Testis (tissue), 3 donors: Measurements from ENCODE around the gene KRTAP4-9. TPM values are rescaled to one million over a fixed set of nuclear protein-coding genes. Genes with fewer than 3 reads are reported as not detected.

ENCODE experiments used
- DNase-seq: peaks from one replicate; pipeline ENCODE4 v3.0.0-alpha.2; 2019
- H3K27ac ChIP-seq, 2 donors: fragments of 200-600 bp; sonication (generic); one replicate each; pipeline ENCODE4 v1.5.1; 2019
- H3K27me3 ChIP-seq: fragments of 200-600 bp; sonication (generic); one replicate; pipeline ENCODE4 v1.5.1; 2019
- H3K36me3 ChIP-seq: fragments of 200-600 bp; sonication (generic); one replicate; pipeline ENCODE4 v1.5.1; 2017; ENCODE audit warnings: low read depth; ENCODE audit errors: missing control alignments
- H3K4me1 ChIP-seq: fragments of 200-600 bp; sonication (generic); one replicate; pipeline ENCODE4 v1.5.1; 2019
- H3K4me3 ChIP-seq, 2 donors: fragments of 200-600 bp; sonication (generic); one replicate each; pipeline ENCODE4 v1.5.1; 2017 to 2019
- H3K9me3 ChIP-seq: fragments of 200-600 bp; sonication (generic); one replicate; pipeline ENCODE4 v1.5.1; 2017
- CTCF ChIP-seq, 3 experiments: fragments of 450-650 bp in 2 of 3; fragments of 200-600 bp in 1 of 3; sonication (generic) in 1 of 3; IDR thresholded peaks; one replicate each; pipeline ENCODE4 v1.5.1; 2016 to 2019; ENCODE audit warnings: antibody characterized with exemption in 3 of 3, mild to moderate bottlenecking in 2 of 3, moderate library complexity in 1 of 3
- POLR2A ChIP-seq: fragments of 450-650 bp; IDR thresholded peaks from one replicate; pipeline ENCODE4 v1.6.1; 2017; ENCODE audit warnings: antibody characterized with exemption, mild to moderate bottlenecking, moderate library complexity
- WGBS, 2 donors: methylation state at CpG; one replicate each; pipeline ENCODE4 v1.1.5; 2018; 5-methylcytosine and 5-hydroxymethylcytosine counted together
- intact Hi-C: fragments of 100-400 bp; cut with DNase I; formaldehyde crosslinking; loops from one replicate; pipeline ENCODE4 v1.15.1; 2023; ENCODE audit warnings: low total_unique reads
- polyA plus RNA-seq: library from polyadenylated mRNA; stranded (reverse); fragments of 350-450 nt; fragmentation: Illumina TruSeq; extraction: RNeasy Lipid Tissue Mini Kit (QIAGEN cat#74804); gene quantifications from one replicate; pipeline ENCODE4 v1.2.3, GENCODE V29; 2014; ENCODE audit warnings: low read depth, low replicate concordance; ENCODE audit not compliant: insufficient read depth
- total RNA-seq, 2 donors: library from RNA; depleted of rRNA; stranded (reverse); fragments of >200 nt; gene quantifications; one replicate each; pipeline ENCODE4 v1.2.3, GENCODE V29; 2016

The KRTAP4-9 gene
- total and polyA plus RNA-seq, 3 donors from 2014 or later = not detected

- Histone ChIP-seq H3K4me1 (no peaks in the 10 kb centered on the region), H3K27ac (no peak overlapping the region), H3K36me3 (no peaks in the 10 kb centered on the region), H3K4me3 (no peak overlapping the region), H3K9me3 (no peaks in the 10 kb centered on the region), H3K27me3 (no peaks in the 10 kb centered on the region)
- no peak for TF ChIP-seq POLR2A
- intact Hi-C loops = no loop called here
- DNase-seq = no peak
These were observed 37.9 kb upstream of the KRTAP4-9 start for GRCh38 chr17:41067281-41067680.

GRCh38 chr17:41069031-41069430, 36.2 kb upstream of the KRTAP4-9 start:
- intact Hi-C loops = no loop called here
- no peaks in the 10 kb centered on the region for H3K9me3 ChIP-seq
- no peaks in the 10 kb centered on the region for H3K36me3 ChIP-seq
- H3K27me3 ChIP-seq = no peaks in the 10 kb centered on the region
- H3K4me1 ChIP-seq = no peaks in the 10 kb centered on the region
- TF ChIP-seq POLR2A (no peak), CTCF (IDR thresholded peaks at IDR 0.05) (no peak)
- H3K27ac ChIP-seq = no peak overlapping the region
- DNase-seq = no peak
- WGBS, 2 donors = 69 to 90% methylated on average over 3 of the region's 3 CpGs
- no peak overlapping the region for H3K4me3 ChIP-seq

DNA sequence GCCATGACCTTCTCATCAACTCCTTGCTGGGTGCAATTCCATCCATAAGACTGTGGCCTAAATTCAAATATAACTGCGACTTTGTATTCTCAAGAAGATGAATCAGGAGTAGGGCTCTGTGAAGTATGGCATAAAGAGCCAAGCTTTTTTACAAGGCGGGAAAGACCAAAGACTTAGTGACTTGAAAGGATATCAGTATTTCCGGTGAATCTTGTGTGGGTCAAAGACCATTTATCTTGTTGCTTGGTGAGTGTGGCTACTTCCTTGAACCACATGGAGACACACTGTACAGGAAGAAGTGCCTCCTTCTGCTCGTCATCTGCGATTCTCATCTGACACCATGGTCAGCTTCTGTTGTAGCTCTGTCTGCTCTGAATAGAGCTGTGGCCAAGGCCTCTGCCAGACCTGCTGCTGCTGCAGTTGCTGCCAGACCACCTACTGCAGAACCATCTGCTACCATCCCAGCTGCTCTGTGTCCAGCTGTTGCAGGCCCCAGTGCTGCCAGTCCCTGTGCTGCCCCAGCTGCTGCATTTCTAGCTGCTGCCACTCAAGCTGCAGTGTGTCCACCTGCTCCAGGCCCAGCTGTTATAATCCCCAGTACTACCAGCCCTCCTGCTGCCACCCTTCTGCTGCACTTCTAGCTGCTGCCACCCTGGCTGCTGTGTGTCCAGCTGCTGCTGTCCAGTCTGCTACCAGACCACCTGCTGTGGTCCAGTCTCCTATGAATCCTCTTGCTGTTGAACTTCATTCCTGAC, 33.4 kb upstream of the KRTAP4-9 start:
- Histone ChIP-seq H3K4me3 (no peak overlapping the region), H3K9me3 (no peaks in the 10 kb centered on the region), H3K4me1 (no peaks in the 10 kb centered on the region), H3K27me3 (no peaks in the 10 kb centered on the region), H3K36me3 (no peaks in the 10 kb centered on the region), H3K27ac (no peak overlapping the region)
- TF ChIP-seq CTCF (IDR thresholded peaks at IDR 0.05) = no peak
- no peak for TF ChIP-seq POLR2A
- DNase-seq = no peak
- intact Hi-C loops = no loop called here
- WGBS, 2 donors = 76 to 98% methylated on average over 5 of the region's 5 CpGs

DNA sequence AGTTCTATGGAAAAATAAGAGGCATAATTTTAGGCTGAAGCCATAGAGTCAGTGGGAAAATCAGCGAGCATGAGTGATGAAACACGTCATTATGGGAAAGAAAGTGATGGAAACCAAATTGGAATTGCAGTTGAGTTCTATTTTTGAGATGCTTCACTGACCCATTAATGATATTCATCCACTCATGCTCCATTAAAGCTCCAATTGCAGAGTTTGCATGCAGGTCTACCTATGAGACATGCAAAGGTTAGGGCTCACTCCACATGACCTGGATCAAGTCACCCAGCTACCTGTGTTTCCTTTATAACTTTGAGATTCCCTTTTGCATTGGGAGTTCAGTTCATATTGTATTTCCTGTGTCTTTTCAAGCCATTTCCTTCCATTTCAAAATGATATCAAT, 31.5 kb upstream of the KRTAP4-9 start:
- 93 to 94% methylated on average over 2 of the region's 2 CpGs for WGBS, 2 donors

GRCh38 chr17:41076788-41077187, 28.4 kb upstream of the KRTAP4-9 start:
- no peak overlapping the region for H3K27ac ChIP-seq
- no peak overlapping the region for H3K4me3 ChIP-seq
- no peaks in the 10 kb centered on the region for H3K27me3 ChIP-seq
- TF ChIP-seq CTCF (IDR thresholded peaks at IDR 0.05) = no peak
- no peak for TF ChIP-seq POLR2A
- H3K9me3 ChIP-seq = no peaks in the 10 kb centered on the region
- H3K36me3 ChIP-seq = no peaks in the 10 kb centered on the region
- intact Hi-C loops = no loop called here
- H3K4me1 ChIP-seq = no peaks in the 10 kb centered on the region
- no peak for DNase-seq

More for the DNA sequence above, 31.5 kb upstream of the KRTAP4-9 start:
- no peak for DNase-seq
- no peaks in the 10 kb centered on the region for H3K4me1 ChIP-seq
- no peaks in the 10 kb centered on the region for H3K27me3 ChIP-seq
- no peak overlapping the region for H3K27ac ChIP-seq
- no peaks in the 10 kb centered on the region for H3K36me3 ChIP-seq
- H3K9me3 ChIP-seq = no peaks in the 10 kb centered on the region
- no peak overlapping the region for H3K4me3 ChIP-seq
- no peak for TF ChIP-seq POLR2A
- TF ChIP-seq CTCF (IDR thresholded peaks at IDR 0.05) = no peak
- intact Hi-C loops = no loop called here
